ENCODE results near the gene ADAM23.

ADAM23 gene

GRCh38 chr2:206511283-206511682, 68.0 kb downstream of the ADAM23 start:
- Histone ChIP-seq H3K27ac (ENCODE audit: low read length) (no peak overlapping the region), H3K4me1 (ENCODE audit: control insufficient read depth in 1 of 2, insufficient read depth in 2 of 2, low read length in 2 of 2) (no peaks in the 10 kb centered on the region), H3K9me3 (ENCODE audit: control insufficient read depth in 1 of 2, low read length in 2 of 2) (no peaks in the 10 kb centered on the region), H3K36me3 (ENCODE audit: control insufficient read depth in 1 of 2, insufficient read depth in 2 of 2, low read length in 2 of 2) (no peaks in the 10 kb centered on the region), H3K4me3 (ENCODE audit: low read depth in 1 of 2, low read length in 2 of 2) (no peak overlapping the region), H3K27me3 (ENCODE audit: low read depth, low read length) (no peaks in the 10 kb centered on the region)

GRCh38 chr2:206512999-206513398, 69.7 kb downstream of the ADAM23 start:
- H3K4me3 ChIP-seq (ENCODE audit: low read depth in 1 of 2, low read length in 2 of 2), result no peak overlapping the region
- no peaks in the 10 kb centered on the region for H3K36me3 ChIP-seq (ENCODE audit: control insufficient read depth in 1 of 2, insufficient read depth in 2 of 2, low read length in 2 of 2)
- H3K27me3 ChIP-seq (ENCODE audit: low read depth, low read length), result no peaks in the 10 kb centered on the region
- no peaks in the 10 kb centered on the region for H3K9me3 ChIP-seq (ENCODE audit: control insufficient read depth in 1 of 2, low read length in 2 of 2)
- no peaks in the 10 kb centered on the region for H3K4me1 ChIP-seq (ENCODE audit: control insufficient read depth in 1 of 2, insufficient read depth in 2 of 2, low read length in 2 of 2)
- H3K27ac ChIP-seq (ENCODE audit: low read length), result no peak overlapping the region

- Histone ChIP-seq H3K4me1 (ENCODE audit: control insufficient read depth in 1 of 2, insufficient read depth in 2 of 2, low read length in 2 of 2) (no peaks in the 10 kb centered on the region), H3K36me3 (ENCODE audit: control insufficient read depth in 1 of 2, insufficient read depth in 2 of 2, low read length in 2 of 2) (no peaks in the 10 kb centered on the region), H3K4me3 (ENCODE audit: low read depth in 1 of 2, low read length in 2 of 2) (no peak overlapping the region), H3K27me3 (ENCODE audit: low read depth, low read length) (no peaks in the 10 kb centered on the region), H3K9me3 (ENCODE audit: control insufficient read depth in 1 of 2, low read length in 2 of 2) (no peaks in the 10 kb centered on the region), H3K27ac (ENCODE audit: low read length) (no peak overlapping the region)
These were observed 72.2 kb downstream of the ADAM23 start for GRCh38 chr2:206515580-206515979.

GRCh38 chr2:206518997-206519396, 75.7 kb downstream of the ADAM23 start:
- Histone ChIP-seq H3K9me3 (ENCODE audit: control insufficient read depth in 1 of 2, low read length in 2 of 2) (no peaks in the 10 kb centered on the region), H3K4me3 (ENCODE audit: low read depth in 1 of 2, low read length in 2 of 2) (no peak overlapping the region), H3K27me3 (ENCODE audit: low read depth, low read length) (no peaks in the 10 kb centered on the region), H3K27ac (ENCODE audit: low read length) (no peak overlapping the region), H3K4me1 (ENCODE audit: control insufficient read depth in 1 of 2, insufficient read depth in 2 of 2, low read length in 2 of 2) (no peaks in the 10 kb centered on the region), H3K36me3 (ENCODE audit: control insufficient read depth in 1 of 2, insufficient read depth in 2 of 2, low read length in 2 of 2) (no peaks in the 10 kb centered on the region)

- Histone ChIP-seq H3K4me3 (ENCODE audit: low read depth in 1 of 2, low read length in 2 of 2) (no peak overlapping the region), H3K36me3 (ENCODE audit: control insufficient read depth in 1 of 2, insufficient read depth in 2 of 2, low read length in 2 of 2) (no peaks in the 10 kb centered on the region), H3K9me3 (ENCODE audit: control insufficient read depth in 1 of 2, low read length in 2 of 2) (no peaks in the 10 kb centered on the region), H3K27ac (ENCODE audit: low read length) (no peak overlapping the region), H3K27me3 (ENCODE audit: low read depth, low read length) (no peaks in the 10 kb centered on the region), H3K4me1 (ENCODE audit: control insufficient read depth in 1 of 2, insufficient read depth in 2 of 2, low read length in 2 of 2) (no peaks in the 10 kb centered on the region)
These were observed 77.1 kb downstream of the ADAM23 start for GRCh38 chr2:206520450-206520849.

GRCh38 chr2:206521115-206521514, 77.8 kb downstream of the ADAM23 start:
- Histone ChIP-seq H3K27me3 (ENCODE audit: low read depth, low read length) (no peaks in the 10 kb centered on the region), H3K9me3 (ENCODE audit: control insufficient read depth in 1 of 2, low read length in 2 of 2) (no peaks in the 10 kb centered on the region), H3K4me3 (ENCODE audit: low read depth in 1 of 2, low read length in 2 of 2) (no peak overlapping the region), H3K36me3 (ENCODE audit: control insufficient read depth in 1 of 2, insufficient read depth in 2 of 2, low read length in 2 of 2) (no peaks in the 10 kb centered on the region), H3K27ac (ENCODE audit: low read length) (no peak overlapping the region), H3K4me1 (ENCODE audit: control insufficient read depth in 1 of 2, insufficient read depth in 2 of 2, low read length in 2 of 2) (no peaks in the 10 kb centered on the region)

- no peaks in the 10 kb centered on the region for H3K36me3 ChIP-seq (ENCODE audit: control insufficient read depth in 1 of 2, insufficient read depth in 2 of 2, low read length in 2 of 2)
- H3K27ac ChIP-seq (ENCODE audit: low read length), result no peak overlapping the region
- H3K27me3 ChIP-seq (ENCODE audit: low read depth, low read length), result no peaks in the 10 kb centered on the region
- no peak overlapping the region for H3K4me3 ChIP-seq (ENCODE audit: low read depth in 1 of 2, low read length in 2 of 2)
- H3K4me1 ChIP-seq (ENCODE audit: control insufficient read depth in 1 of 2, insufficient read depth in 2 of 2, low read length in 2 of 2), result no peaks in the 10 kb centered on the region
- no peaks in the 10 kb centered on the region for H3K9me3 ChIP-seq (ENCODE audit: control insufficient read depth in 1 of 2, low read length in 2 of 2)
These were observed 78.3 kb downstream of the ADAM23 start for GRCh38 chr2:206521612-206522011.

GRCh38 chr2:206526416-206526815, 83.1 kb downstream of the ADAM23 start:
- no peaks in the 10 kb centered on the region for H3K36me3 ChIP-seq (ENCODE audit: control insufficient read depth in 1 of 2, insufficient read depth in 2 of 2, low read length in 2 of 2)
- no peaks in the 10 kb centered on the region for H3K9me3 ChIP-seq (ENCODE audit: control insufficient read depth in 1 of 2, low read length in 2 of 2)
- no peak overlapping the region for H3K4me3 ChIP-seq (ENCODE audit: low read depth in 1 of 2, low read length in 2 of 2)
- no peaks in the 10 kb centered on the region for H3K27me3 ChIP-seq (ENCODE audit: low read depth, low read length)
- no peaks in the 10 kb centered on the region for H3K4me1 ChIP-seq (ENCODE audit: control insufficient read depth in 1 of 2, insufficient read depth in 2 of 2, low read length in 2 of 2)
- H3K27ac ChIP-seq (ENCODE audit: low read length), result no peak overlapping the region

- no peaks in the 10 kb centered on the region for H3K36me3 ChIP-seq (ENCODE audit: control insufficient read depth in 1 of 2, insufficient read depth in 2 of 2, low read length in 2 of 2)
- no peaks in the 10 kb centered on the region for H3K27me3 ChIP-seq (ENCODE audit: low read depth, low read length)
- no peak overlapping the region for H3K4me3 ChIP-seq (ENCODE audit: low read depth in 1 of 2, low read length in 2 of 2)
- H3K27ac ChIP-seq (ENCODE audit: low read length), result no peak overlapping the region
- H3K9me3 ChIP-seq (ENCODE audit: control insufficient read depth in 1 of 2, low read length in 2 of 2), result no peaks in the 10 kb centered on the region
- H3K4me1 ChIP-seq (ENCODE audit: control insufficient read depth in 1 of 2, insufficient read depth in 2 of 2, low read length in 2 of 2), result no peaks in the 10 kb centered on the region
These were observed 83.8 kb downstream of the ADAM23 start for GRCh38 chr2:206527153-206527552.

- Histone ChIP-seq H3K9me3 (ENCODE audit: control insufficient read depth in 1 of 2, low read length in 2 of 2) (no peaks in the 10 kb centered on the region), H3K27ac (ENCODE audit: low read length) (no peak overlapping the region), H3K36me3 (ENCODE audit: control insufficient read depth in 1 of 2, insufficient read depth in 2 of 2, low read length in 2 of 2) (no peaks in the 10 kb centered on the region), H3K4me1 (ENCODE audit: control insufficient read depth in 1 of 2, insufficient read depth in 2 of 2, low read length in 2 of 2) (no peaks in the 10 kb centered on the region), H3K4me3 (ENCODE audit: low read depth in 1 of 2, low read length in 2 of 2) (no peak overlapping the region), H3K27me3 (ENCODE audit: low read depth, low read length) (no peaks in the 10 kb centered on the region)
These were observed 87.4 kb downstream of the ADAM23 start for GRCh38 chr2:206530727-206531126.

- Histone ChIP-seq H3K27me3 (ENCODE audit: low read depth, low read length) (no peaks in the 10 kb centered on the region), H3K9me3 (ENCODE audit: control insufficient read depth in 1 of 2, low read length in 2 of 2) (no peaks in the 10 kb centered on the region), H3K27ac (ENCODE audit: low read length) (no peak overlapping the region), H3K4me3 (ENCODE audit: low read depth in 1 of 2, low read length in 2 of 2) (no peak overlapping the region), H3K4me1 (ENCODE audit: control insufficient read depth in 1 of 2, insufficient read depth in 2 of 2, low read length in 2 of 2) (no peaks in the 10 kb centered on the region), H3K36me3 (ENCODE audit: control insufficient read depth in 1 of 2, insufficient read depth in 2 of 2, low read length in 2 of 2) (no peaks in the 10 kb centered on the region)
These were observed 88.7 kb downstream of the ADAM23 start for GRCh38 chr2:206531996-206532543.

GRCh38 chr2:206533977-206534376, 90.6 kb downstream of the ADAM23 start:
- Histone ChIP-seq H3K4me3 (ENCODE audit: low read depth in 1 of 2, low read length in 2 of 2) (no peak overlapping the region), H3K4me1 (ENCODE audit: control insufficient read depth in 1 of 2, insufficient read depth in 2 of 2, low read length in 2 of 2) (no peaks in the 10 kb centered on the region), H3K27me3 (ENCODE audit: low read depth, low read length) (no peaks in the 10 kb centered on the region), H3K36me3 (ENCODE audit: control insufficient read depth in 1 of 2, insufficient read depth in 2 of 2, low read length in 2 of 2) (no peaks in the 10 kb centered on the region), H3K27ac (ENCODE audit: low read length) (no peak overlapping the region), H3K9me3 (ENCODE audit: control insufficient read depth in 1 of 2, low read length in 2 of 2) (no peaks in the 10 kb centered on the region)

Data from muscle layer of duodenum (tissue), 2 donors.